ENCODE results near the gene KDM2B.
"Not testable (repeated sequence)": the region's sequence is repeated elsewhere in the genome, so short reads cannot be mapped to it uniquely, and the experiment has no call there.

KDM2B gene

GRCh38 chr12:121384891-121385290 lies 195.9 kb downstream of the KDM2B start:
- DNase-seq (ENCODE audit: low read depth in 2 of 2) = not testable (repeated sequence)

GRCh38 chr12:121383601-121384021 lies 197.2 kb downstream of the KDM2B start:
- DNase-seq (ENCODE audit: low read depth in 2 of 2) = no peak

- DNase-seq (ENCODE audit: low read depth in 2 of 2) = no peak
Observed at GRCh38 chr12:121379945-121380344, 200.9 kb downstream of the KDM2B start.

Measured in activated CD8-positive, alpha-beta memory T cell treated with anti-CD3 and anti-CD28 coated beads for 4 hours (primary cell).